Measurements from ENCODE around the gene ASRGL1. TPM values are rescaled to one million over a fixed set of nuclear protein-coding genes. Genes with fewer than 3 reads are reported as not detected.

Gene ASRGL1
- total RNA-seq, 1 donor: 1.3 TPM

GRCh38 chr11:62433904-62434276 is 96.6 kb downstream of the ASRGL1 start:
- H3K4me3 ChIP-seq (ENCODE audit: low read depth, low read length): no peak overlapping the region
- TF ChIP-seq, protein P1, sequence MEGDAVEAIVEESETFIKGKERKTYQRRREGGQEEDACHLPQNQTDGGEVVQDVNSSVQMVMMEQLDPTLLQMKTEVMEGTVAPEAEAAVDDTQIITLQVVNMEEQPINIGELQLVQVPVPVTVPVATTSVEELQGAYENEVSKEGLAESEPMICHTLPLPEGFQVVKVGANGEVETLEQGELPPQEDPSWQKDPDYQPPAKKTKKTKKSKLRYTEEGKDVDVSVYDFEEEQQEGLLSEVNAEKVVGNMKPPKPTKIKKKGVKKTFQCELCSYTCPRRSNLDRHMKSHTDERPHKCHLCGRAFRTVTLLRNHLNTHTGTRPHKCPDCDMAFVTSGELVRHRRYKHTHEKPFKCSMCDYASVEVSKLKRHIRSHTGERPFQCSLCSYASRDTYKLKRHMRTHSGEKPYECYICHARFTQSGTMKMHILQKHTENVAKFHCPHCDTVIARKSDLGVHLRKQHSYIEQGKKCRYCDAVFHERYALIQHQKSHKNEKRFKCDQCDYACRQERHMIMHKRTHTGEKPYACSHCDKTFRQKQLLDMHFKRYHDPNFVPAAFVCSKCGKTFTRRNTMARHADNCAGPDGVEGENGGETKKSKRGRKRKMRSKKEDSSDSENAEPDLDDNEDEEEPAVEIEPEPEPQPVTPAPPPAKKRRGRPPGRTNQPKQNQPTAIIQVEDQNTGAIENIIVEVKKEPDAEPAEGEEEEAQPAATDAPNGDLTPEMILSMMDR (IDR thresholded peaks at IDR 0.05; ENCODE audit: insufficient read depth, low read depth, low read length): no peak
- no peak for DNase-seq (ENCODE audit: low read depth)

- TF ChIP-seq, protein P1 (IDR thresholded peaks at IDR 0.05; ENCODE audit: insufficient read depth, low read depth, low read length): no peak
- H3K4me3 ChIP-seq (ENCODE audit: low read depth, low read length): no peak overlapping the region
- no peak for DNase-seq (ENCODE audit: low read depth)
These were observed 98.8 kb downstream of the ASRGL1 start for GRCh38 chr11:62435846-62436660.

GRCh38 chr11:62437616-62438015 is 100.4 kb downstream of the ASRGL1 start:
- no peak overlapping the region for H3K4me3 ChIP-seq (ENCODE audit: low read depth, low read length)
- TF ChIP-seq, protein P1 (IDR thresholded peaks at IDR 0.05; ENCODE audit: insufficient read depth, low read depth, low read length): no peak
- DNase-seq (ENCODE audit: low read depth): no peak

DNA sequence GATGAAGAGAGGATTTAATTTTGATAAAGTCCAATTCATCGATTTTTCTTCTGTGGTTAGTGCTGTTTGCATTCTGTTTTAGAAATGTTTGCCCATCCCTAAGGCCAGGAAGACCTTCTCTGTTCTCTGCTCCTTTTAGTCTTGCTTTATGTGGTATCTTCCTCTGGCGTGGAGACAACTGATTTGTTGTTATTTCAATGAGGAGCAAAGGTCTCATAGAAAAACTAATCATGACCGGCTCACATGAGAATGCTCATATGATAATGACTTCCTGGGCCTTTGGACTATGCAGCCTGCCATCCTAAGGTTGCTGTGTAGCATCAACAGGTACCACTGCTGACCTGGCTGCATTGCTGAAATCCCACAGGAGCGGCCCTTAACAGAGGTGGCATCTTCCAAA is 101.4 kb downstream of the ASRGL1 start:
- H3K4me3 ChIP-seq (ENCODE audit: low read depth, low read length): no peak overlapping the region
- TF ChIP-seq, protein P1 (IDR thresholded peaks at IDR 0.05; ENCODE audit: insufficient read depth, low read depth, low read length): no peak
- no peak for DNase-seq (ENCODE audit: low read depth)

DNA sequence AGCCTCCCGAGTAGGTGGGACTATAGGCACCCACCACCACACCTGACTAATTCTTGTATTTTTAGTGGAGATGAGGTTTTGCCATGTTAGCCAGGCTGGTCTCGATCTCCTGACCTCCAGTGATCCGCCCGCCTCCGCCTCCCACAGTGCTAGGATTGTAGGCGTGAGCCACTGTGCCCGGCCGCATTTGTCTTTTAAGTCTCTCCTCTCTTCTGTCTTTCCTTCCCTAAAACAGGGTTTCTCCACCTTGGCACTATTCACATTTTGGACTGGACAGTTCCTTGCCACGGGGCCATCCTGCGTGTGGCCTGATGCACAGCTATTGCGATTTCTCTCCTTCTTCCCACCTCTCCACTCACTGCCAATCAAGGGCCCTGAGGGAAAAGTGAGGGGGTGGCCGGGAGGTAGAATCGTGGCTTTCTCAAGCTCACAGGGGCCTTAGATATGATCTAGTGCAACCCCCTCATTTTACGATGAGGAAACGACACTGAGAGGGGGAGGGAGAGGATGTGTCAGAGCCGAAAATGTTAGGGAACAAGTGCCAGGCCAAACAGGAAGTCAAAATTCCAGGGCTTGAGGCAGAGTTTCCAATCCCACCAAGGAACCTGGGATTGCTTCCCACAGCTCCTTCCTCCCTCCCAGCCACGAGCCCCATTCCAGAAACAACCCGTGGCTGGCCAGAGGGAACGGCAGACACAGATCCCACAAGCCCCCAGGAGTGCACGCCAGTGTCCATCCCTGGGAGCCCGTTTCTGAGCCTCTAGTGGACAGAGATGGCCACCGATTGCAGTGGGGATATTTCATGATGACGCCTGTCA is 102.7 kb downstream of the ASRGL1 start:
- no peak overlapping the region for H3K4me3 ChIP-seq (ENCODE audit: low read depth, low read length)
- TF ChIP-seq, protein P1 (IDR thresholded peaks at IDR 0.05; ENCODE audit: insufficient read depth, low read depth, low read length): no peak
- peak; percentile 46 for DNase-seq (ENCODE audit: low read depth)

Other genes with a start within 250 kb of the ASRGL1 start
- gene INCENP, start 213.4 kb upstream of the ASRGL1 start, total RNA-seq: 26.7 and 39.3 TPM in 2 replicates
- not detected in 2 replicates for gene SCGB1D1, start 147.2 kb upstream of the ASRGL1 start, total RNA-seq
- not detected in 2 replicates for gene SCGB2A1, start 128.8 kb upstream of the ASRGL1 start, total RNA-seq
- not detected in 2 replicates for gene SCGB1D2, start 95.2 kb upstream of the ASRGL1 start, total RNA-seq
- not detected in 2 replicates for gene SCGB2A2, start 67.3 kb upstream of the ASRGL1 start, total RNA-seq
- not detected in 2 replicates for gene SCGB1D4, start 38.4 kb upstream of the ASRGL1 start, total RNA-seq
- gene SCGB1A1, start 81.6 kb downstream of the ASRGL1 start, total RNA-seq: not detected in 2 replicates
- gene AHNAK, start 209.4 kb downstream of the ASRGL1 start, total RNA-seq: 474 and 514 TPM in 2 replicates
- 876 and 1,014 TPM in 2 replicates for gene EEF1G, start 236.4 kb downstream of the ASRGL1 start, total RNA-seq